NCI-H510A (cell line): ENCODE data around the gene CTAGE8.
"Not testable (repeated sequence)": the region's sequence is repeated elsewhere in the genome, so short reads cannot be mapped to it uniquely, and the experiment has no call there.

Source experiments
- DNase-seq: peaks from one replicate; lab custom pipeline; 2025; lab: John Stamatoyannopoulos, UW

CTAGE8 gene

GRCh38 chr7:144256112-144256511, 13.0 kb downstream of the CTAGE8 start:
- no peak for DNase-seq

GRCh38 chr7:144255471-144255897, 13.6 kb downstream of the CTAGE8 start:
- DNase-seq: no peak

GRCh38 chr7:144252307-144252706, 16.8 kb downstream of the CTAGE8 start:
- not testable (repeated sequence) for DNase-seq

- DNase-seq: not testable (repeated sequence)
Measured at GRCh38 chr7:144247674-144248330, 21.3 kb downstream of the CTAGE8 start.

GRCh38 chr7:144246967-144247366, 22.1 kb downstream of the CTAGE8 start:
- DNase-seq: not testable (repeated sequence)

GRCh38 chr7:144245372-144245771, 23.7 kb downstream of the CTAGE8 start:
- DNase-seq: not testable (repeated sequence)

- DNase-seq: not testable (repeated sequence)
Measured at GRCh38 chr7:144239365-144239764, 29.7 kb downstream of the CTAGE8 start, which contains the start of gene OR2A42. Gene OR2A42 (minus strand): TSS chr7:144239605. CDS start chr7:144232843, 6,762 bp downstream.

GRCh38 chr7:144238530-144239082, 30.5 kb downstream of the CTAGE8 start:
- DNase-seq: not testable (repeated sequence)

GRCh38 chr7:144233039-144233438, 36.0 kb downstream of the CTAGE8 start:
- DNase-seq: not testable (repeated sequence)

GRCh38 chr7:144231027-144231426, 38.1 kb downstream of the CTAGE8 start:
- DNase-seq: not testable (repeated sequence)

GRCh38 chr7:144228810-144229209, 40.3 kb downstream of the CTAGE8 start:
- DNase-seq: not testable (repeated sequence)

GRCh38 chr7:144226866-144227265, 42.2 kb downstream of the CTAGE8 start:
- DNase-seq: not testable (repeated sequence)

GRCh38 chr7:144223675-144224074, 45.4 kb downstream of the CTAGE8 start:
- not testable (repeated sequence) for DNase-seq

- DNase-seq: not testable (repeated sequence)
Measured at GRCh38 chr7:144220531-144220930, 48.6 kb downstream of the CTAGE8 start.

- not testable (repeated sequence) for DNase-seq
Measured at GRCh38 chr7:144219149-144219548, 49.9 kb downstream of the CTAGE8 start.

- DNase-seq: not testable (repeated sequence)
Measured at GRCh38 chr7:144218581-144218980, 50.5 kb downstream of the CTAGE8 start.

- not testable (repeated sequence) for DNase-seq
Measured at GRCh38 chr7:144217200-144217599, 51.9 kb downstream of the CTAGE8 start.
